ENCODE measurements around the gene THAP3. TPM values are rescaled to one million over a fixed set of nuclear protein-coding genes. Genes with fewer than 3 reads are reported as not detected.

THAP3 gene
- total and polyA plus RNA-seq, 9 of the 15 experiments (the other 6 are each of a cell fraction or from before 2014, with no cell fraction given) = 1.9 to 31.2 (median 18.2) TPM

DNA sequence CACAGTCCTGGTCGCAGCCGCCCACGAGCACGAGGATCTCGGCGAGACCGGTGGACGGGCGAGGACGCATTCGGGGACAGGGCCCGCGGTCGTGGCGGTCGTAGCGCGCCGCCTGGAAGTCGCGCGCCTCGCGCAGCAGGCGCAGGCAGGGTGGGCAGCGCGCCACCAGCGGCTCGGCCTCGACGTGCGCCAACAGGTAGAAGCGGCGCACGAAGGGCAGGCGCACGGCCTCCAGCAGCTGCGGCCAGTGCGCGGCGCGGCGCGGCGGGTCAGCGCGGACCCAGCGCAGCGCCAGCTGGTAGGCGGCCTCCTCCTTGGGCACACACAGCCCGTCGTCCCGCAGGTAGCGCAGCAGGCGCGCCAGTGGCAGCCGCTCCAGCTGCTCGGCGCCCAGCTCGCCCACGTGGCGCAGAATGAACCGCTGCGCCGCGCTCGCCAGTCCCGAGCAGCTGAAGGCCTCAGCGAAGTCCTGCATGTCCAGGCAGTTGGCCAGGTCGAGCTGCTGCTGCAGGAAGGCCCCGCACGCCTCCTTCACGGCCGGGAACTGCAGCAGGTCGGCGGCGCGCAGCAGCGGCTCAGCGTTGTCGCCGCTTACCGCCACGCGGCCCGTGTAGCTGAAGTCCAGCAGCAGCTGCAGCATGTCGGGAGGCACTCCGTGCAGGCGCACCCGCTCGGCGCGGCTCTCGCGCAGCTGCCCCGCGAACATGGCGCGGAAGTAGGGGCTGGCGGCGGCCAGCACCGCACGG is 22.6 kb upstream of the THAP3 start (continued):
- TF ChIP-seq CEBPG (CRISPR knock-in tag; IDR thresholded peaks at IDR 0.05) = no peak
- TF ChIP-seq CEBPG (tag; conservative IDR thresholded peaks at IDR 0.05 in 1 of 2, IDR thresholded peaks at IDR 0.05 in 1 of 2) = no peak
- peak; percentile 61; the same call in 1 of the 2 replicates for TF ChIP-seq CREB3L1 (IDR thresholded peaks at IDR 0.05; ENCODE audit: borderline replicate concordance, low read depth)
- TF ChIP-seq EGR1 (conservative IDR thresholded peaks at IDR 0.05) = no peak
- no peak for TF ChIP-seq RBBP5 (IDR thresholded peaks at IDR 0.05; ENCODE audit: borderline replicate concordance, insufficient read depth, low read length, poor library complexity, severe bottlenecking)
- peak in 1 of 2 experiments; percentile 10; a peak in 2 of 4 replicates for TF ChIP-seq MAZ (CRISPR knock-in tag; conservative IDR thresholded peaks at IDR 0.05 in 1 of 2, IDR thresholded peaks at IDR 0.05 in 1 of 2)
- no peak for TF ChIP-seq RFX1 (IDR thresholded peaks at IDR 0.05)
- TF ChIP-seq MNT (conservative IDR thresholded peaks at IDR 0.05) = peak; percentile 64 to 85
- TF ChIP-seq ZNF586 (CRISPR knock-in tag; conservative IDR thresholded peaks at IDR 0.05) = no peak
- peak; percentile 84 for TF ChIP-seq NKRF (IDR thresholded peaks at IDR 0.05; ENCODE audit: borderline replicate concordance)
- no peak for TF ChIP-seq ZBTB11 (CRISPR knock-in tag; IDR thresholded peaks at IDR 0.05)
- no peak for TF ChIP-seq ESRRB (CRISPR knock-in tag; IDR thresholded peaks at IDR 0.05; ENCODE audit: borderline replicate concordance)
- TF ChIP-seq, protein P1, sequence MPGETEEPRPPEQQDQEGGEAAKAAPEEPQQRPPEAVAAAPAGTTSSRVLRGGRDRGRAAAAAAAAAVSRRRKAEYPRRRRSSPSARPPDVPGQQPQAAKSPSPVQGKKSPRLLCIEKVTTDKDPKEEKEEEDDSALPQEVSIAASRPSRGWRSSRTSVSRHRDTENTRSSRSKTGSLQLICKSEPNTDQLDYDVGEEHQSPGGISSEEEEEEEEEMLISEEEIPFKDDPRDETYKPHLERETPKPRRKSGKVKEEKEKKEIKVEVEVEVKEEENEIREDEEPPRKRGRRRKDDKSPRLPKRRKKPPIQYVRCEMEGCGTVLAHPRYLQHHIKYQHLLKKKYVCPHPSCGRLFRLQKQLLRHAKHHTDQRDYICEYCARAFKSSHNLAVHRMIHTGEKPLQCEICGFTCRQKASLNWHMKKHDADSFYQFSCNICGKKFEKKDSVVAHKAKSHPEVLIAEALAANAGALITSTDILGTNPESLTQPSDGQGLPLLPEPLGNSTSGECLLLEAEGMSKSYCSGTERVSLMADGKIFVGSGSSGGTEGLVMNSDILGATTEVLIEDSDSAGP (CRISPR knock-in tag; IDR thresholded peaks at IDR 0.05) = peak; percentile 45; the same call in 1 of the 2 replicates

Measured in K562 (cell line).